ENCODE data around the gene GNB3. TPM values are rescaled to one million over a fixed set of nuclear protein-coding genes. Genes with fewer than 3 reads are reported as not detected.

GNB3 gene
- polyA plus RNA-seq, 2 donors = 1.1 to 1.3 TPM

GRCh38 chr12:6834254-6834653 is 6.5 kb upstream of the GNB3 start:
- Histone ChIP-seq H3K27me3 (ENCODE audit: control insufficient read depth in 1 of 2, insufficient read depth in 2 of 2, low read length in 2 of 2) (no peaks in the 10 kb centered on the region), H3K36me3 (ENCODE audit: control insufficient read depth in 2 of 2, insufficient read depth in 2 of 2, low read length in 1 of 2) (peaks cover 0 to 7% of the 10 kb centered on the region in 2 donors), H3K27ac (ENCODE audit: low read depth in 2 of 2, low read length in 1 of 2) (no peak overlapping the region), H3K4me3 (ENCODE audit: low read depth in 1 of 2, low read length in 2 of 2) (no peak overlapping the region), H3K9me3 (ENCODE audit: control insufficient read depth in 2 of 2, insufficient read depth in 1 of 2, low read depth in 1 of 2, low read length in 1 of 2) (no peaks in the 10 kb centered on the region), H3K4me1 (ENCODE audit: control insufficient read depth in 2 of 2, insufficient read depth in 2 of 2, low read length in 1 of 2) (peaks cover 0 to 3% of the 10 kb centered on the region in 2 donors)
- WGBS, 2 donors = 65 to 76% methylated on average over 1 of the region's 1 CpG

- Histone ChIP-seq H3K27me3 (ENCODE audit: control insufficient read depth in 1 of 2, insufficient read depth in 2 of 2, low read length in 2 of 2) (no peaks in the 10 kb centered on the region), H3K27ac (ENCODE audit: low read depth in 2 of 2, low read length in 1 of 2) (no peak overlapping the region), H3K4me3 (ENCODE audit: low read depth in 1 of 2, low read length in 2 of 2) (no peak overlapping the region), H3K36me3 (ENCODE audit: control insufficient read depth in 2 of 2, insufficient read depth in 2 of 2, low read length in 1 of 2) (peaks cover 0 to 7% of the 10 kb centered on the region in 2 donors), H3K9me3 (ENCODE audit: control insufficient read depth in 2 of 2, insufficient read depth in 1 of 2, low read depth in 1 of 2, low read length in 1 of 2) (no peaks in the 10 kb centered on the region), H3K4me1 (ENCODE audit: control insufficient read depth in 2 of 2, insufficient read depth in 2 of 2, low read length in 1 of 2) (no peaks in the 10 kb centered on the region)
- WGBS, 2 donors = 74 to 78% methylated on average over 5 of the region's 5 CpGs
Observed at GRCh38 chr12:6834873-6835272, 5.9 kb upstream of the GNB3 start.

- Histone ChIP-seq H3K27me3 (ENCODE audit: control insufficient read depth in 1 of 2, insufficient read depth in 2 of 2, low read length in 2 of 2) (no peaks in the 10 kb centered on the region), H3K4me1 (ENCODE audit: control insufficient read depth in 2 of 2, insufficient read depth in 2 of 2, low read length in 1 of 2) (no peaks in the 10 kb centered on the region), H3K4me3 (ENCODE audit: low read depth in 1 of 2, low read length in 2 of 2) (no peak overlapping the region), H3K27ac (ENCODE audit: low read depth in 2 of 2, low read length in 1 of 2) (no peak overlapping the region), H3K9me3 (ENCODE audit: control insufficient read depth in 2 of 2, insufficient read depth in 1 of 2, low read depth in 1 of 2, low read length in 1 of 2) (no peaks in the 10 kb centered on the region), H3K36me3 (ENCODE audit: control insufficient read depth in 2 of 2, insufficient read depth in 2 of 2, low read length in 1 of 2) (peaks cover 0 to 7% of the 10 kb centered on the region in 2 donors)
- WGBS, 2 donors = 89 to 95% methylated on average over 16 of the region's 16 CpGs
Observed at GRCh38 chr12:6836851-6837250, 3.9 kb upstream of the GNB3 start.

GRCh38 chr12:6837370-6838060 is 3.2 kb upstream of the GNB3 start:
- Histone ChIP-seq H3K27me3 (ENCODE audit: control insufficient read depth in 1 of 2, insufficient read depth in 2 of 2, low read length in 2 of 2) (no peaks in the 10 kb centered on the region), H3K36me3 (ENCODE audit: control insufficient read depth in 2 of 2, insufficient read depth in 2 of 2, low read length in 1 of 2) (peaks cover 0 to 7% of the 10 kb centered on the region in 2 donors), H3K4me1 (ENCODE audit: control insufficient read depth in 2 of 2, insufficient read depth in 2 of 2, low read length in 1 of 2) (no peaks in the 10 kb centered on the region), H3K9me3 (ENCODE audit: control insufficient read depth in 2 of 2, insufficient read depth in 1 of 2, low read depth in 1 of 2, low read length in 1 of 2) (no peaks in the 10 kb centered on the region), H3K4me3 (ENCODE audit: low read depth in 1 of 2, low read length in 2 of 2) (no peak overlapping the region), H3K27ac (ENCODE audit: low read depth in 2 of 2, low read length in 1 of 2) (no peak overlapping the region)
- WGBS, 2 donors = 90 to 92% methylated on average over 25 to 26 of the region's 26 CpGs

- Histone ChIP-seq H3K4me1 (ENCODE audit: control insufficient read depth in 2 of 2, insufficient read depth in 2 of 2, low read length in 1 of 2) (no peaks in the 10 kb centered on the region), H3K9me3 (ENCODE audit: control insufficient read depth in 2 of 2, insufficient read depth in 1 of 2, low read depth in 1 of 2, low read length in 1 of 2) (no peaks in the 10 kb centered on the region), H3K4me3 (ENCODE audit: low read depth in 1 of 2, low read length in 2 of 2) (no peak overlapping the region), H3K27ac (ENCODE audit: low read depth in 2 of 2, low read length in 1 of 2) (no peak overlapping the region), H3K27me3 (ENCODE audit: control insufficient read depth in 1 of 2, insufficient read depth in 2 of 2, low read length in 2 of 2) (no peaks in the 10 kb centered on the region), H3K36me3 (ENCODE audit: control insufficient read depth in 2 of 2, insufficient read depth in 2 of 2, low read length in 1 of 2) (peaks cover 0 to 3% of the 10 kb centered on the region in 2 donors)
- WGBS, 2 donors = 90 to 91% methylated on average over 16 of the region's 16 CpGs
Observed at GRCh38 chr12:6838854-6839253, 1.9 kb upstream of the GNB3 start.

- Histone ChIP-seq H3K27ac (ENCODE audit: low read depth in 2 of 2, low read length in 1 of 2) (no peak overlapping the region), H3K4me1 (ENCODE audit: control insufficient read depth in 2 of 2, insufficient read depth in 2 of 2, low read length in 1 of 2) (no peaks in the 10 kb centered on the region), H3K36me3 (ENCODE audit: control insufficient read depth in 2 of 2, insufficient read depth in 2 of 2, low read length in 1 of 2) (peaks cover 0 to 2% of the 10 kb centered on the region in 2 donors), H3K27me3 (ENCODE audit: control insufficient read depth in 1 of 2, insufficient read depth in 2 of 2, low read length in 2 of 2) (no peaks in the 10 kb centered on the region), H3K4me3 (ENCODE audit: low read depth in 1 of 2, low read length in 2 of 2) (no peak overlapping the region), H3K9me3 (ENCODE audit: control insufficient read depth in 2 of 2, insufficient read depth in 1 of 2, low read depth in 1 of 2, low read length in 1 of 2) (no peaks in the 10 kb centered on the region)
- 77 to 78% methylated on average over 10 of the region's 10 CpGs for WGBS, 2 donors
Observed at GRCh38 chr12:6839482-6840201, 1.1 kb upstream of the GNB3 start.

- Histone ChIP-seq H3K4me1 (ENCODE audit: control insufficient read depth in 2 of 2, insufficient read depth in 2 of 2, low read length in 1 of 2) (no peaks in the 10 kb centered on the region), H3K36me3 (ENCODE audit: control insufficient read depth in 2 of 2, insufficient read depth in 2 of 2, low read length in 1 of 2) (peaks cover 0 to 2% of the 10 kb centered on the region in 2 donors), H3K9me3 (ENCODE audit: control insufficient read depth in 2 of 2, insufficient read depth in 1 of 2, low read depth in 1 of 2, low read length in 1 of 2) (no peaks in the 10 kb centered on the region), H3K4me3 (ENCODE audit: low read depth in 1 of 2, low read length in 2 of 2) (no peak overlapping the region), H3K27me3 (ENCODE audit: control insufficient read depth in 1 of 2, insufficient read depth in 2 of 2, low read length in 2 of 2) (no peaks in the 10 kb centered on the region), H3K27ac (ENCODE audit: low read depth in 2 of 2, low read length in 1 of 2) (no peak overlapping the region)
- WGBS, 2 donors = 54 to 71% methylated on average over 1 of the region's 1 CpG
Observed at GRCh38 chr12:6840330-6840729, 395 bp upstream of the GNB3 start.

GRCh38 chr12:6842075-6842474 is 1.4 kb downstream of the GNB3 start:
- 60 to 65% methylated on average over 4 of the region's 4 CpGs for WGBS, 2 donors
- Histone ChIP-seq H3K4me3 (ENCODE audit: low read depth in 1 of 2, low read length in 2 of 2) (no peak overlapping the region), H3K4me1 (ENCODE audit: control insufficient read depth in 2 of 2, insufficient read depth in 2 of 2, low read length in 1 of 2) (no peaks in the 10 kb centered on the region), H3K9me3 (ENCODE audit: control insufficient read depth in 2 of 2, insufficient read depth in 1 of 2, low read depth in 1 of 2, low read length in 1 of 2) (no peaks in the 10 kb centered on the region), H3K27me3 (ENCODE audit: control insufficient read depth in 1 of 2, insufficient read depth in 2 of 2, low read length in 2 of 2) (no peaks in the 10 kb centered on the region), H3K36me3 (ENCODE audit: control insufficient read depth in 2 of 2, insufficient read depth in 2 of 2, low read length in 1 of 2) (peaks cover 0 to 5% of the 10 kb centered on the region in 2 donors), H3K27ac (ENCODE audit: low read depth in 2 of 2, low read length in 1 of 2) (no peak overlapping the region)

- H3K4me3 ChIP-seq (ENCODE audit: low read depth in 1 of 2, low read length in 2 of 2) = no peak overlapping the region
- H3K4me1 ChIP-seq (ENCODE audit: control insufficient read depth in 2 of 2, insufficient read depth in 2 of 2, low read length in 1 of 2) = no peaks in the 10 kb centered on the region
- no peak overlapping the region for H3K27ac ChIP-seq (ENCODE audit: low read depth in 2 of 2, low read length in 1 of 2)
- no peaks in the 10 kb centered on the region for H3K27me3 ChIP-seq (ENCODE audit: control insufficient read depth in 1 of 2, insufficient read depth in 2 of 2, low read length in 2 of 2)
- H3K9me3 ChIP-seq (ENCODE audit: control insufficient read depth in 2 of 2, insufficient read depth in 1 of 2, low read depth in 1 of 2, low read length in 1 of 2) = no peaks in the 10 kb centered on the region
- 79 to 81% methylated on average over 16 of the region's 16 CpGs for WGBS, 2 donors
- H3K36me3 ChIP-seq (ENCODE audit: control insufficient read depth in 2 of 2, insufficient read depth in 2 of 2, low read length in 1 of 2) = peaks cover 0 to 5% of the 10 kb centered on the region in 2 donors
Observed at GRCh38 chr12:6843118-6843902, 2.6 kb downstream of the GNB3 start.

Measured in esophagus (tissue), 2 donors.